GM10248 (cell line): Measurements from ENCODE around the gene ZNF71.

Experiments used
- CTCF ChIA-PET: fragments of 300-600 bp; sonication (Branson Sonifier 250); formaldehyde crosslinking; extraction: SDS; loops from one replicate; lab custom pipeline; 2021; ENCODE audit warnings: antibody characterized with exemption; lab: Yijun Ruan, JAX
- POLR2A ChIA-PET: fragments of 350-650 bp; sonication (Branson Sonifier 250); formaldehyde crosslinking; extraction: SDS; loops from one replicate; lab custom pipeline; 2020; ENCODE audit warnings: antibody characterized with exemption; lab: Yijun Ruan, JAX
- DNase-seq: peaks from one replicate; pipeline ENCODE4 v3.0.0; 2012; ENCODE audit errors: extremely low spot score
- CTCF ChIP-seq: IDR thresholded peaks from 2 replicates; pipeline ENCODE4 v1.5.1; 2012; ENCODE audit warnings: mild to moderate bottlenecking, low read depth; ENCODE audit errors: extremely low read depth, missing control alignments, control extremely low read depth

Gene ZNF71

GRCh38 chr19:56596676-56597075 is 1.6 kb downstream of the ZNF71 start:
- ChIA-PET POLR2A (no interaction called here), CTCF (no interaction called here)
- DNase-seq: no peak
- no peak for TF ChIP-seq CTCF

GRCh38 chr19:56597696-56598095 is 2.6 kb downstream of the ZNF71 start:
- CTCF ChIA-PET: no interaction called here

GRCh38 chr19:56601375-56601774 is 6.3 kb downstream of the ZNF71 start:
- no peak for TF ChIP-seq CTCF
- DNase-seq: no peak
- ChIA-PET POLR2A (no interaction called here), CTCF (no interaction called here)

More at GRCh38 chr19:56597696-56598095, 2.6 kb downstream of the ZNF71 start:
- no peak for DNase-seq
- TF ChIP-seq CTCF: no peak
- POLR2A ChIA-PET: no interaction called here

GRCh38 chr19:56603829-56604228 is 8.7 kb downstream of the ZNF71 start:
- ChIA-PET CTCF (interaction anchor here (1.3 kb wide), 1 partner anchor 10 kb away, joined by 6 read pairs; no protein-coding TSS in a partner anchor), POLR2A (no interaction called here)
- no peak for DNase-seq
- no peak for TF ChIP-seq CTCF

- no peak for TF ChIP-seq CTCF
- ChIA-PET POLR2A (no interaction called here), CTCF (no interaction called here)
- DNase-seq: no peak
Observed at GRCh38 chr19:56608274-56608964, 13.3 kb downstream of the ZNF71 start.

GRCh38 chr19:56611288-56611687 is 16.2 kb downstream of the ZNF71 start:
- POLR2A ChIA-PET: no interaction called here
- no peak for DNase-seq
- CTCF ChIA-PET: no interaction called here
- TF ChIP-seq CTCF: no peak
